GM12872 (cell line): ENCODE data around the gene PLRG1.

Experiments used
- TF ChIP-seq, protein P1 (sequence below): IDR thresholded peaks from 3 replicates; pipeline ENCODE4 v1.5.1; 2011; ENCODE audit warnings: low read depth, mild to moderate bottlenecking, low read length, moderate library complexity; ENCODE audit not compliant: insufficient read depth

PLRG1 gene

GRCh38 chr4:154527308-154527707 is 22.9 kb downstream of the PLRG1 start:
- TF ChIP-seq, protein P1, sequence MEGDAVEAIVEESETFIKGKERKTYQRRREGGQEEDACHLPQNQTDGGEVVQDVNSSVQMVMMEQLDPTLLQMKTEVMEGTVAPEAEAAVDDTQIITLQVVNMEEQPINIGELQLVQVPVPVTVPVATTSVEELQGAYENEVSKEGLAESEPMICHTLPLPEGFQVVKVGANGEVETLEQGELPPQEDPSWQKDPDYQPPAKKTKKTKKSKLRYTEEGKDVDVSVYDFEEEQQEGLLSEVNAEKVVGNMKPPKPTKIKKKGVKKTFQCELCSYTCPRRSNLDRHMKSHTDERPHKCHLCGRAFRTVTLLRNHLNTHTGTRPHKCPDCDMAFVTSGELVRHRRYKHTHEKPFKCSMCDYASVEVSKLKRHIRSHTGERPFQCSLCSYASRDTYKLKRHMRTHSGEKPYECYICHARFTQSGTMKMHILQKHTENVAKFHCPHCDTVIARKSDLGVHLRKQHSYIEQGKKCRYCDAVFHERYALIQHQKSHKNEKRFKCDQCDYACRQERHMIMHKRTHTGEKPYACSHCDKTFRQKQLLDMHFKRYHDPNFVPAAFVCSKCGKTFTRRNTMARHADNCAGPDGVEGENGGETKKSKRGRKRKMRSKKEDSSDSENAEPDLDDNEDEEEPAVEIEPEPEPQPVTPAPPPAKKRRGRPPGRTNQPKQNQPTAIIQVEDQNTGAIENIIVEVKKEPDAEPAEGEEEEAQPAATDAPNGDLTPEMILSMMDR: no peak

DNA sequence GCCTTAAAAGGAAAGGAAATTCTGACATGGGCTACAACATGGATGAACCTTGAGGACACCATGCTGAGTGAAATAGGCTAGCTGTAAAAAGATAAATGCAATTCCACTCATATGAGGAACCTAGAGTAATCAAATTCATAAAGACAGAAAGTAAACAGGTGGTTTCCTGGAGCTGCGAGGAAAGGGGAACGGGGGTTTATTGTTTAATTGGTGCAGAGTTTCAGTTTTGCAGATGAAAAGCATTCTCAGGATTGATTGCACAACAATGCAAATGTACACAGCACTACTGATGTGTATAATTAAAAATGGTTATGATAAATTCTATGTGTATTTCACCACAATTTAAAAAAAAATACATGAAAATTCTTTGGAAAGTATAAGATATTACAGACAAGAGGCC is 24.0 kb downstream of the PLRG1 start:
- TF ChIP-seq, protein P1: no peak

- TF ChIP-seq, protein P1: no peak
These were observed 28.6 kb downstream of the PLRG1 start for GRCh38 chr4:154521607-154522006.

- TF ChIP-seq, protein P1: no peak
These were observed 31.0 kb downstream of the PLRG1 start for GRCh38 chr4:154519214-154519613.

- TF ChIP-seq, protein P1: no peak
These were observed 32.6 kb downstream of the PLRG1 start for GRCh38 chr4:154517591-154517990.

GRCh38 chr4:154516318-154517029 is 33.7 kb downstream of the PLRG1 start:
- TF ChIP-seq, protein P1: no peak

GRCh38 chr4:154511981-154512380 is 38.2 kb downstream of the PLRG1 start:
- TF ChIP-seq, protein P1: no peak
